Measurements from ENCODE around the gene HNRNPC.
A peak's percentile ranks its signal among the peaks of the same experiment; 100 is the strongest.

The HNRNPC gene

GRCh38 chr14:21209185-21209584, 60.1 kb downstream of the HNRNPC start:
- no peak for DNase-seq

GRCh38 chr14:21208554-21208953, 60.7 kb downstream of the HNRNPC start:
- DNase-seq = no peak

GRCh38 chr14:21206753-21207684, 62.2 kb downstream of the HNRNPC start:
- no peak for DNase-seq

- DNase-seq = no peak
Measured at GRCh38 chr14:21205678-21206581, 63.3 kb downstream of the HNRNPC start.

- DNase-seq = no peak
Measured at GRCh38 chr14:21205026-21205677, 64.1 kb downstream of the HNRNPC start.

- no peak for DNase-seq
Measured at GRCh38 chr14:21204167-21205025, 64.8 kb downstream of the HNRNPC start.

- no peak for DNase-seq
Measured at GRCh38 chr14:21203470-21204166, 65.6 kb downstream of the HNRNPC start.

GRCh38 chr14:21202463-21203358, 66.5 kb downstream of the HNRNPC start:
- DNase-seq = no peak

- DNase-seq = no peak
Measured at GRCh38 chr14:21201732-21202462, 67.3 kb downstream of the HNRNPC start.

- DNase-seq = no peak
Measured at GRCh38 chr14:21200752-21201461, 68.3 kb downstream of the HNRNPC start.

GRCh38 chr14:21199611-21200560, 69.4 kb downstream of the HNRNPC start:
- DNase-seq = no peak

- DNase-seq = no peak
Measured at GRCh38 chr14:21197418-21198205, 71.6 kb downstream of the HNRNPC start.

GRCh38 chr14:21194597-21194996, 74.6 kb downstream of the HNRNPC start:
- no peak for DNase-seq

GRCh38 chr14:21192875-21193535, 76.2 kb downstream of the HNRNPC start:
- no peak for DNase-seq

- no peak for DNase-seq
Measured at GRCh38 chr14:21192447-21192822, 76.8 kb downstream of the HNRNPC start.

GRCh38 chr14:21191809-21192446, 77.3 kb downstream of the HNRNPC start:
- peak in 1 of 2 donors; percentile 35 for DNase-seq
